HFFc6 (cell line): ENCODE measurements around the gene SERPINA5. TPM values are rescaled to one million over a fixed set of nuclear protein-coding genes. Genes with fewer than 3 reads are reported as not detected.

Experiments used
- DNase-seq: peaks from one replicate; pipeline ENCODE4 v3.0.0-alpha.2; 2018
- H3K27ac Mint-ChIP-seq: 2 replicates; pipeline ENCODE4 v1.8.0; 2020; ENCODE audit warnings: mild to moderate bottlenecking, mixed read lengths
- H3K27me3 Mint-ChIP-seq: 2 replicates; pipeline ENCODE4 v1.8.0; 2021; ENCODE audit warnings: mild to moderate bottlenecking, moderate library complexity, mixed read lengths; ENCODE audit not compliant: insufficient read depth
- H3K36me3 Mint-ChIP-seq: 2 replicates; pipeline ENCODE4 v1.8.0; 2021; ENCODE audit warnings: low read depth, mixed read lengths
- H3K4me1 Mint-ChIP-seq: 2 replicates; pipeline ENCODE4 v1.8.0; 2020; ENCODE audit warnings: low read depth, mixed read lengths
- H3K4me3 Mint-ChIP-seq: 2 replicates; pipeline ENCODE4 v1.8.0; 2020; ENCODE audit warnings: mild to moderate bottlenecking, moderate library complexity, mixed read lengths
- H3K9me3 Mint-ChIP-seq: 2 replicates; pipeline ENCODE4 v1.8.0; 2020; ENCODE audit warnings: mild to moderate bottlenecking, mixed read lengths
- CTCF ChIP-seq: fragments of 200-600 bp; sonication (generic); IDR thresholded peaks from 2 replicates; pipeline ENCODE4 v1.5.0; 2021; ENCODE audit warnings: antibody characterized with exemption, mild to moderate bottlenecking
- total RNA-seq, 6 experiments: library from RNA; stranded (reverse); fragmentation: NEBNext Ultra II Directional; extraction: Animal tissue kit (Norgen Biotek cat#: 25700); gene quantifications; 2 replicates in 1 of 6; 3 replicates in 5 of 6; pipeline ENCODE4 v1.2.3, GENCODE V29; 2021

SERPINA5 gene
- total RNA-seq, 6 experiments from 2014 or later = not detected

- H3K27me3 Mint-ChIP-seq = no peaks in the 10 kb centered on the region
- TF ChIP-seq CTCF = no peak
- peaks cover 8% of the 10 kb centered on the region for H3K36me3 Mint-ChIP-seq
Measured at GRCh38 chr14:94570002-94570400, 11.2 kb upstream of the SERPINA5 start.

GRCh38 chr14:94570440-94570839 is 10.8 kb upstream of the SERPINA5 start:
- Mint-ChIP-seq H3K4me1 (no peaks in the 10 kb centered on the region), H3K36me3 (peaks cover 8% of the 10 kb centered on the region), H3K27me3 (no peaks in the 10 kb centered on the region; the same call in 1 of the 2 replicates), H3K9me3 (peaks cover 70% of the 10 kb centered on the region), H3K4me3 (no peak overlapping the region), H3K27ac (no peak overlapping the region)
- DNase-seq = no peak
- TF ChIP-seq CTCF = no peak

More at GRCh38 chr14:94570002-94570400, 11.2 kb upstream of the SERPINA5 start:
- Mint-ChIP-seq H3K4me1 (no peaks in the 10 kb centered on the region), H3K4me3 (no peak overlapping the region), H3K9me3 (peaks cover 72% of the 10 kb centered on the region), H3K27ac (no peak overlapping the region)
- DNase-seq = no peak

- DNase-seq = no peak
- no peaks in the 10 kb centered on the region for H3K4me1 Mint-ChIP-seq
Measured at GRCh38 chr14:94571395-94571794, 9.8 kb upstream of the SERPINA5 start.

GRCh38 chr14:94571950-94572349 is 9.3 kb upstream of the SERPINA5 start:
- Mint-ChIP-seq H3K4me1 (no peaks in the 10 kb centered on the region), H3K9me3 (peaks cover 58% of the 10 kb centered on the region), H3K27ac (no peak overlapping the region), H3K27me3 (no peaks in the 10 kb centered on the region; the same call in 1 of the 2 replicates), H3K4me3 (no peak overlapping the region), H3K36me3 (no peaks in the 10 kb centered on the region; the same call in none of the 2 replicates)
- DNase-seq = no peak
- TF ChIP-seq CTCF = no peak

More at GRCh38 chr14:94571395-94571794, 9.8 kb upstream of the SERPINA5 start:
- Mint-ChIP-seq H3K27ac (no peak overlapping the region), H3K27me3 (no peaks in the 10 kb centered on the region; the same call in 1 of the 2 replicates), H3K4me3 (no peak overlapping the region), H3K9me3 (peaks cover 63% of the 10 kb centered on the region), H3K36me3 (peaks cover 2% of the 10 kb centered on the region)
- no peak for TF ChIP-seq CTCF

- no peak overlapping the region for H3K27ac Mint-ChIP-seq
- H3K4me1 Mint-ChIP-seq = no peaks in the 10 kb centered on the region
- H3K36me3 Mint-ChIP-seq = no peaks in the 10 kb centered on the region; the same call in none of the 2 replicates
- H3K27me3 Mint-ChIP-seq = no peaks in the 10 kb centered on the region; the same call in 1 of the 2 replicates
- no peak for TF ChIP-seq CTCF
- DNase-seq = no peak
- H3K4me3 Mint-ChIP-seq = no peak overlapping the region
- H3K9me3 Mint-ChIP-seq = peaks cover 51% of the 10 kb centered on the region
Measured at GRCh38 chr14:94572637-94573303, 8.5 kb upstream of the SERPINA5 start.
